Measurements from ENCODE around the gene DIS3L2. TPM values are rescaled to one million over a fixed set of nuclear protein-coding genes. Genes with fewer than 3 reads are reported as not detected.
"Not testable (repeated sequence)": the region's sequence is repeated elsewhere in the genome, so short reads cannot be mapped to it uniquely, and the experiment has no call there.

Gene DIS3L2
- polyA plus RNA-seq, 3 donors = 31.3 to 35.4 (median 33.2) TPM

- no peak for DNase-seq (ENCODE audit: low read depth in 3 of 3, low spot score in 2 of 3)
Observed at GRCh38 chr2:231927566-231927890, 34.0 kb upstream of the DIS3L2 start.

GRCh38 chr2:231928481-231928880, 33.0 kb upstream of the DIS3L2 start:
- no peak for DNase-seq (ENCODE audit: low read depth in 3 of 3, low spot score in 2 of 3)

- no peak for DNase-seq (ENCODE audit: low read depth in 3 of 3, low spot score in 2 of 3)
Observed at GRCh38 chr2:231928901-231929725, 32.4 kb upstream of the DIS3L2 start.

GRCh38 chr2:231929961-231930592, 31.4 kb upstream of the DIS3L2 start:
- DNase-seq (ENCODE audit: low read depth in 3 of 3, low spot score in 2 of 3) = no peak

GRCh38 chr2:231930593-231931281, 30.8 kb upstream of the DIS3L2 start:
- no peak for DNase-seq (ENCODE audit: low read depth in 3 of 3, low spot score in 2 of 3)

GRCh38 chr2:231931481-231931915, 30.0 kb upstream of the DIS3L2 start:
- DNase-seq (ENCODE audit: low read depth in 3 of 3, low spot score in 2 of 3) = no peak

GRCh38 chr2:231932711-231932970, 28.9 kb upstream of the DIS3L2 start:
- DNase-seq (ENCODE audit: low read depth in 3 of 3, low spot score in 2 of 3) = no peak

- DNase-seq (ENCODE audit: low read depth in 3 of 3, low spot score in 2 of 3) = no peak
Observed at GRCh38 chr2:231932985-231933915, 28.3 kb upstream of the DIS3L2 start.

- no peak for DNase-seq (ENCODE audit: low read depth in 3 of 3, low spot score in 2 of 3)
Observed at GRCh38 chr2:231933916-231934401, 27.6 kb upstream of the DIS3L2 start.

- no peak for DNase-seq (ENCODE audit: low read depth in 3 of 3, low spot score in 2 of 3)
Observed at GRCh38 chr2:231934441-231935206, 26.9 kb upstream of the DIS3L2 start.

GRCh38 chr2:231935207-231935524, 26.3 kb upstream of the DIS3L2 start:
- DNase-seq (ENCODE audit: low read depth in 3 of 3, low spot score in 2 of 3) = no peak

GRCh38 chr2:231935815-231936214, 25.7 kb upstream of the DIS3L2 start:
- DNase-seq (ENCODE audit: low read depth in 3 of 3, low spot score in 2 of 3) = no peak

- DNase-seq (ENCODE audit: low read depth in 3 of 3, low spot score in 2 of 3) = no peak
Observed at GRCh38 chr2:231936491-231936890, 25.0 kb upstream of the DIS3L2 start.

- DNase-seq (ENCODE audit: low read depth in 3 of 3, low spot score in 2 of 3) = no peak
Observed at GRCh38 chr2:231937057-231937456, 24.5 kb upstream of the DIS3L2 start.

- no peak for DNase-seq (ENCODE audit: low read depth in 3 of 3, low spot score in 2 of 3)
Observed at GRCh38 chr2:231939022-231939421, 22.5 kb upstream of the DIS3L2 start.

- no peak for DNase-seq (ENCODE audit: low read depth in 3 of 3, low spot score in 2 of 3)
Observed at GRCh38 chr2:231940795-231941194, 20.7 kb upstream of the DIS3L2 start.

- no peak for DNase-seq (ENCODE audit: low read depth in 3 of 3, low spot score in 2 of 3)
Observed at GRCh38 chr2:231941673-231942072, 19.8 kb upstream of the DIS3L2 start.

- DNase-seq (ENCODE audit: low read depth in 3 of 3, low spot score in 2 of 3) = no peak
Observed at GRCh38 chr2:231942180-231942579, 19.3 kb upstream of the DIS3L2 start.

GRCh38 chr2:231946241-231946814, 15.2 kb upstream of the DIS3L2 start:
- no peak for DNase-seq (ENCODE audit: low read depth in 3 of 3, low spot score in 2 of 3)

- not testable (repeated sequence) for DNase-seq (ENCODE audit: low read depth in 3 of 3, low spot score in 2 of 3)
Observed at GRCh38 chr2:231947112-231947511, 14.4 kb upstream of the DIS3L2 start.

Data from right renal cortex interstitium (tissue), 3 donors.